ENCODE measurements around the gene NDUFAF3.

DNA sequence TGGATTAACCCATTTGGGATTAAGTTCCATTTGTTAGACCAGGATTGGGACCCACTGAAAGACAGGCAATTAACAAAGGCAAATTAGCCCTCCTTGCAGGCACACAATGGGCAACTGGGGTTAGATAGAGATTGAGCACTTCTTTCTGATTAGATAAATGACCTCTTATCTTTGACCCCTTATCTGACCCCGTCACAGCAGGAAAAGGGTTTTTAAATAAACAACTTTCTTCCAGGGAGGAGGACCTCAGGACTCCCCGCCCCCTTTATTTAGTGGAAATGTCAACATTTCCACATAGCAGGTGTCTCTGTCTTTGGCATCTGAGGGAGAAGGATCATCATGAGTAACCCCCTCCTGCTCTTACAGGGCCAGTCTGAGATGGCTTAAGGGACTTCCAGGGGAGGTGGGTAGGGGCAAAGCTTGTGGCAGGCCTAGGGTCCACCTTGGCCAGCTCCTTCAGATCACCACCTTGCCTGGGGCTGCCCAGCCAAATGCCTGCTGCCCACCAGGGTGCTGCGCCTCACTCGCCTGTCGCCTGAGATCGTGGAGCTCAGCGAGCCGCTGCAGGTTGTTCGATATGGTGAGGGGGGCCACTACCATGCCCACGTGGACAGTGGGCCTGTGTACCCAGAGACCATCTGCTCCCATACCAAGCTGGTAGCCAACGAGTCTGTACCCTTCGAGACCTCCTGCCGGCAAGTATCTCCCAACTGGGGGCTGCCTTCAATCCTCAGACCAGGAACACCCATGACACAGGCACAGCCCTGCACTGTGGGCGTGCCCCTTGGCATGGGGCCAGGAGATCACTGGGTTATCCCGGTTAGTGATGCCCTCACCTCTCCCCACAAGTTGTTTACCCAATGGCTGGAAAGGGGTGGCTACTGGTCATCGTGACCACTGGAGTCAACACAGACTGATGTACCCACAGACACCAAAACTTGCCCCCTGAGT lies 17.3 kb upstream of the NDUFAF3 start:
- TF ChIP-seq, protein P1, sequence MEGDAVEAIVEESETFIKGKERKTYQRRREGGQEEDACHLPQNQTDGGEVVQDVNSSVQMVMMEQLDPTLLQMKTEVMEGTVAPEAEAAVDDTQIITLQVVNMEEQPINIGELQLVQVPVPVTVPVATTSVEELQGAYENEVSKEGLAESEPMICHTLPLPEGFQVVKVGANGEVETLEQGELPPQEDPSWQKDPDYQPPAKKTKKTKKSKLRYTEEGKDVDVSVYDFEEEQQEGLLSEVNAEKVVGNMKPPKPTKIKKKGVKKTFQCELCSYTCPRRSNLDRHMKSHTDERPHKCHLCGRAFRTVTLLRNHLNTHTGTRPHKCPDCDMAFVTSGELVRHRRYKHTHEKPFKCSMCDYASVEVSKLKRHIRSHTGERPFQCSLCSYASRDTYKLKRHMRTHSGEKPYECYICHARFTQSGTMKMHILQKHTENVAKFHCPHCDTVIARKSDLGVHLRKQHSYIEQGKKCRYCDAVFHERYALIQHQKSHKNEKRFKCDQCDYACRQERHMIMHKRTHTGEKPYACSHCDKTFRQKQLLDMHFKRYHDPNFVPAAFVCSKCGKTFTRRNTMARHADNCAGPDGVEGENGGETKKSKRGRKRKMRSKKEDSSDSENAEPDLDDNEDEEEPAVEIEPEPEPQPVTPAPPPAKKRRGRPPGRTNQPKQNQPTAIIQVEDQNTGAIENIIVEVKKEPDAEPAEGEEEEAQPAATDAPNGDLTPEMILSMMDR (IDR thresholded peaks at IDR 0.05; ENCODE audit: poor library complexity) = no peak
- TF ChIP-seq EZH2 (IDR thresholded peaks at IDR 0.05; ENCODE audit: borderline replicate concordance) = no peak
- no peak for TF ChIP-seq EZH2phosphoT487 (IDR thresholded peaks at IDR 0.05; ENCODE audit: low read depth, severe bottlenecking, unreplicated experiment)

All from hepatocyte (in vitro differentiated cells).